Renal cortex interstitium (tissue), 11 donors: ENCODE results near the gene HSPG2. TPM values are rescaled to one million over a fixed set of nuclear protein-coding genes. Genes with fewer than 3 reads are reported as not detected.

ENCODE experiments used
- DNase-seq, 11 donors: peaks; one replicate each; pipeline ENCODE4 v3.0.0-alpha.2; 2013; ENCODE audit warnings: low read depth in 9 of 11, low spot score in 4 of 11; ENCODE audit errors: extremely low read depth in 1 of 11
- polyA plus RNA-seq, 3 donors: library from polyadenylated mRNA; unstranded; fragments of 120-200 nt; gene quantifications; one replicate each; pipeline ENCODE4 v1.2.1, GENCODE V29; 2013; ENCODE audit not compliant: insufficient read length in 3 of 3

Gene HSPG2
- polyA plus RNA-seq, 3 donors: 130 to 200 (median 188) TPM

DNA sequence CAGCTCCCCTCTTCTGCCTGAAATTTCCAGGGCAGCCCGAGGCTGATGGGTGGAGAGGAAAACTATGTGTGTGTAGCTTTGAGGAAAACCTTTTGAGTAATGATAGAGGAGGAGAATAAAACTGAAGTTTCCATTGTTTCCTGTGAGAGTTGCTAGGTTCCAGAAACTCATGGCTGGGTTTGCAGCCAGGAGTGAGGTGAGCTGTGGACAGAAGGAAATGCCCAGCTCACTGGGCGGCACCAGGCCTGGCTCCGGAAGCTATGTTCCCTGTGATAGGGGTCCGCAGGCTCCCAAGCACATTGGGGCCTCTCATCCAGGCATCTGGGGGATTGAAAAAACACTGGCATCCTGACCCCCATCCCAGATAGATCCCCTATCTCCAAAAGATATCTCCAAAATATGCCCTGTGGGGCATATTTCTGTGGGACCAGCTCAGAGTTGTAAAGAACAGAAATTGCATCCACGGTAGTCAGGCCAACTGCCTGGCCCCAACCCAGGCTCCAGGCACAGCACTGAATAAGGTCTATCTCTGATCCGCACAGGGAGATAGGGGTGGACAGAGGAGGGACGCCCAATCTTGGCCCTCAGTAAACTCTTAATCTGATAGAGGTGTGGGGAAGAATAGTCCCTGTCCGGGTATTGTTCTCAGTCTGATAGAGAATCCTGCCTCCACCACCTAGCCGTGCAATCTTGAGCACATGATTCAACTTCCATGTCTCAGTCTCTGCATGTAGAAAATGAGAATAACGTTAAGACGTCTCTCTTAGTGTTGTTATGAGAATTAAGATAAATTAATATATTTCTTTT is 1.8 kb upstream of the HSPG2 start:
- no peak for DNase-seq

DNA sequence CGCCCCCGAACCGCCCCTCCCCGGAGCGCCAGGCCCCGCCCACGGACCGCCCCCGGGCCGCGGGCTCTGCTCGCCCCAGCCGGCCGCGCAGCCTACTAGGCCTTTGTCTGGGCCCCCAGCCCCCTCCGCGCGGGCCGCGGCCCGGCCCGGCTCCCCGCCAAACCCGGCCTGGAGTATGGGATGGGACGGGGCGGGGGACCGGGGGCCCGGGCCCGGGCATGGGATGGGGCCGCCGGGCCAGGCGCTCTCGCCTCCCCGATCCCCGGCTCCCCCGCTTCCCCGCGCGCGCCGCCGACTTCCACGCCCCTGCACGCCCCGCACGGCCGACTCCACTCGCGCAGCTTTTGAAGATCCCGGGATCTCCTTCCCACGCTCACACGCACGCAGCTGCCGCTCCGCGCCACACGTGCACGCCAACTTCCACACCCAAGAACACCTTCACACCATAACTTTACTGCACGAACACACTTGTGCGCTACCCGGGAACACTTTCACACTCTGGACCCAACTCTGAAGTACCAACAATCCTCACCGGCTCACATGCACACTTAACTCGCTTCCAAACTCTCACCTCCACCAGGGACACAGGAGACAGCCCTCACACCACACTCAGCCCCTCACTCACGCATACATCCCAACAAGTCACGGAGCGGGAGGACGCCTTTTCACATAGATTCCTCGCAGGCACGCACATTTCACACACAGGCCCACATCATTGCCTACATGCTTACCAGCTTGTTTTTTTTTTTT is 437 bp upstream of the HSPG2 start:
- DNase-seq: peak in 7 of 11 donors; percentile 61 to 88 (median 83)

DNA sequence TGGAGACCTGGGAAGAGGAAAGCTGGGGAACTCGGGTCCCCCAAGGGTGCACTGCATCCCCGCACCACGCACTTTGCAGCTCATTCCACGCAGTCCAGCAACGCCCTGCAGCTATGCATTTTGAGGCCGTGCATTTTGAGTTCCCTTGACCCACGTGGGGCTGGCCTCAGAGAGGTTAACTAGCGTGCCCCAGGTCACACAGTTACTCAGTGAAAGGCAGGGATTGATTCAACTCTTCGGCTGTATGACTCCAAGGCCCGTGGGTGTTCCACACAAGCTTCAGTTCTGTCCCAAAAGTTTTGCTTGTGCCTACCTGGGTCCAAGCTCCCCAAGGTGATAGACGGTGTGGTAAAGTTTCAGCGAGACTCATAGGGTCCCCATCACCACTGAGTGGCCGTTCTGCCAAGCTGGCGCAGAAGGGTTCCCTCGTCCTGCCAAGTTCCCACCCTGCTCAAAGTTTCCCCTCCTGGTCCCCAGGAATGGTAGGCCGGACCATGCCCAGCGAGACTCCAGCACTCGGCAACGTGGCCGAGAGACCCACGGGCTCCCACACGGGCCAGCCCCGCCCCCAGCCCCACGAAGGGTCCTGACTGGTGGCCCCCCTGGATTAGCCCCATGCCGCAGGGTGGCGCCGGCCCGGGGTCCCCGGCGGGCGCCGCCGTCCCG is 611 bp downstream of the HSPG2 start:
- DNase-seq: no peak

DNA sequence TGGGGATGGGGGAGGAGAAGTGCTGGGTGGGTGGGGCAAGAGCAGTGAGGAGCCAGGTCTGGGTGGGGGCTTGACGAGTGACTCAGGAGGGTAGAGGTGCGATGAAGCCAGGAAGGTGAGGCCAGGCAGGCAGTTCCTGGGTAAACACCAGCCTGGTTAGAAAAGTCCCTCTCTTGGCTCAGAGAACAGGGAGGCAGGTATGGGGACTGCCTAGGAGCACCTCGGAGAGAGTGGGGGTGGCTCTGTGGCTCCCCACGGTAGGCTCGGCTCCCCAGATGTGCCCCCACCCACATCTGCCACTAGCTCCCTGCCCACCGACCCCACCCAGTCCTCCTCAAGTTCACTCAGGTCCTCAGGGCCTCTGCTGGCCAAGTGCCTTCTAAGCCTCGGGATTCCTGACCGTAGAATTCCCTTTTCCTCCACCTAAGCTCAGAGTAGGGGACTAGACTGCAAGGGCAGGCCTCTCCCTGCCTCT is 1.2 kb downstream of the HSPG2 start:
- DNase-seq: no peak

DNA sequence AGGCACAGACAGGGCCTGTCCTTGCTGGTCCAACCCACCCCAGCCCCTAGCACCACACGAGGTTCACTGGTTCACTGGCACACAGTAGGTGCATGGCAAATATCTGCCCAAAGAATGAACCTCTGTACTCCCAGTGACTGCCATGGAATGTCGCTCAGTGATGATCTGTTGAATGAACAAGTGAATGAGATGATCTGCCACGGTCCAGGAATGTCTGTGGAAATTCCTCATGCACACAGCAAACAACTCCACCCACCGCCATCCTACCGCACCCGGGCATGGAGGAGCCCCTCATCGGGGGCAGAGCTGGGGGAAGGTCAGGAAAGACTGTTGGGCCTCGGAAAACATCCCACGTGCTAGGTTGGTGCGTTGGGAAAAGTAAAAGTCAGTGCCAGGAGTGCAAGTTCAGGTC is 1.7 kb downstream of the HSPG2 start:
- no peak for DNase-seq

DNA sequence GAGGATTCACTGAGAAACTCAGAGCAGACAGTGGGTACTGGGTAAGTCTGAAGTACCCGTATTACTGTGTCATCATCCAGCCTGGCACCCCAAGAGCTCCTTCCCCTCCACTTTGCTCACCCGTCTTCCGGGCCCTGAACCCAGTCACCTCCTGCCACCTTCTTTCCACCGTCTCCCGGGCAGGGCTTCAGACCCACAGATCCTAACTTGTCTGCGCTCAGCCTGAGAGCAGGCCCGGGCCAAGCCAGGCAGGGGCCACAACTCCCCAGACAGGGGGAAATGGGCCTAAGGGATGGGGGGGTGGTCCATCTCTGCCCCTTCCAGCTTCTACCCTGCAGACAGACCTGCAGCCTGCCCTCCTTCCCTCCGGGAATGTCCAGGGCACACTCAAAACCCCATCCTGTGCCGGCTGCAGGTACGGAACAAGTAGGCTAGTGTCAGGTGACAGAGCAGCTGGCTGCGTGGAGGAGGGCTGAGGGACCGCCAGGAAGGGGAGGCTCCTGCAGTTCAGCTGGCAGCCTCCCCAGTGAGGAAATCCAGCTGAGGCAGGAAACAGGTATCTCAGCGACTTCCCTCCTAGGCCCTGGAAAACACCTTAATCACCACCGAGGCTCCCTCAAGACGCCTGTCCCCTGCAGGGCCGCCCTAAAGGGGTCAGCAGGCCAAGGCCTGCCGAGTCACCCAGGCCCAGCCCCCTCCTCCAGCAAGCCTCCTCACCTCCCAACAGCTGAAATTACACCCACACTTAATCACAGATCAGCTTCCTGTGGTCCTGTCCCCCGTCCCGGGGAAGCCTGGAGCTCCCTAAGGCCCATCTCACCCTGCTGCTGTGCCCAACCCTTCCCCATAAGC is 3.5 kb downstream of the HSPG2 start:
- peak in 2 of 11 donors; percentile 55 to 57 for DNase-seq

DNA sequence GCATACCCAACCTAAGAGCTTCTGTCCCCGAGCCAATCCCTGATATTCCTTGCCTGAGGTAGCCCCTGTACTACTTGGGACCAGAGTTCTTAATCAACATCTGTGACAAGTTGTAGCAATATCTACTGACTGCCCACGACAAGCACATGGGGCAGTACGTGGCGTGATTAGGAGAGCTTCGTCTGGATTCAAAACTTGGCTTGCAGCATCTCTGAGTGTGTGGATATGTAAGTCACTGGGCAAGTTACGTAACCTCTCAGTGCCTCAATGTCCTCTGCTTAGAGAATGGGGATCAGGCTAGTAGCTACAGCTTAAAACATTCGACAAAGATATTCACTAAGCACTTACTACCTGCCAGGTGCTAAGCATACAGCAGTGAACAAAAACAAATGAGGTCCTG is 5.0 kb downstream of the HSPG2 start:
- no peak for DNase-seq

DNA sequence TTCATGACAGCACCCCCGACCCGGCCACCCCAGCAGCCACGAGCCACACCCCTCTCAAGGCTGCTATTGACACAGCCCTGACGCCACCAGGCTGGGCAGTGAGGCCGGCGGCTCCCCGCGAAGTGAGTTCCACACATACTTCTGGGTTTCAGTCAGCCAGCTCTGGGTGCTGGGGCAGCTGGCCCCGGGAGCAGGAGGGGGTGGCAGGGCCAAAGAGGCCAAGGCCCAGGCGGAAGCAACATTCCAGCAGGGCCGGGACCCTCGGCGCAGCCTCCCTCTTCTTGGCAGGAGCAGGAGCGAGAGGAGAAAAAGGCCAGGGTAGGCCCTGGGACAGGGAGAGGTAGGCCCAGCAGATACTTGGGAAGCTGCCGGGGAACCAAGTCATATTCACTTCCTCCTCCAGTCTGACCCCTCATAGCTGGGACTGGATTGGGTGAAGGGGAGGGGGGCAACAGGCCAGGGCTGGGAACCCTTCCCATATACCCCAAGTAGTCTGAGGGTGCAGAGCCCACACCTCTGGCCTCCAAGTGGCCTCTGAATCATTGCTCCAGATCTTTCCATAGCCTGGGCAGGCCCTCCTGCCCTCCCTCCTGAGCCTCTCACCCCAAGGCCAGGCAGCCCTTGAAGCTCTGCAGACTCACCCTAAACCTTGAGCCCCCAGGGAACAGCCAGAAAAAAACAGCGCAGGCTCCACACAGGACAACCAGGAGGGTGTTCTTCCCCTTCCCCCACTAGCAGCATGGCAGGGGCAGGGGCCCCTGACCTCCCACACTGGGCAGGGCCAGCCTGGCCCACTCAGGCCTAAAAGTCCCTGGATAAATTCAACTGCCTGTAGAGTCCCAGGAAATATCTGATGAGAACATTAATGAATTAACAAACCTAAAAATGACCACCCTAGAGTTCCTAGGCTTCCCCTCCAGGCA is 5.7 kb downstream of the HSPG2 start:
- DNase-seq: no peak

DNA sequence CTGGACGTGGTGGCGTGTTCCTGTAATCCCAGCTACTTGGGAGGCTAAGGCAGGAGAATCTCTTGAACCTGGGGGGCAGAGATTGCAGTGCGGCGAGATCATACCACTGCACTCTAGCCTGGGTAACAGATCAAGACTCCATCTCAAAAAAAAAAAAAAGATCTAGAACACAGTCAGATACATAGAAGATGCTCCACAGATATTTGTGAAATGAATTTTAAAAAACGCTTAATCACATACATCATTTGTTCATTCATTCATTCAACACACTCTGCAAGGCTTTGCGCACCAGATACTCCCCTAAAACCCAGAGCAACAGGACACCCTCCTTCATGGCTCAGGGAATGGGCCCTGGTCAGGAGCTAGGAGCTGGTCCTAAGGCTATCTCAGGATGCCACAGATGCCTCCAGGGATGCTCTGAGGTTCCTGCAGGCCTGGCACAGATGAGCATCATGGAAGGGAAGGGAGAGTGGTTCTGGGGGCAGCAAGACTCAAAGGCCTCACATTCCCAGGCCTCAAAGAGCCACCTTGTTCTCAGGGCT is 6.4 kb downstream of the HSPG2 start:
- DNase-seq: no peak

DNA sequence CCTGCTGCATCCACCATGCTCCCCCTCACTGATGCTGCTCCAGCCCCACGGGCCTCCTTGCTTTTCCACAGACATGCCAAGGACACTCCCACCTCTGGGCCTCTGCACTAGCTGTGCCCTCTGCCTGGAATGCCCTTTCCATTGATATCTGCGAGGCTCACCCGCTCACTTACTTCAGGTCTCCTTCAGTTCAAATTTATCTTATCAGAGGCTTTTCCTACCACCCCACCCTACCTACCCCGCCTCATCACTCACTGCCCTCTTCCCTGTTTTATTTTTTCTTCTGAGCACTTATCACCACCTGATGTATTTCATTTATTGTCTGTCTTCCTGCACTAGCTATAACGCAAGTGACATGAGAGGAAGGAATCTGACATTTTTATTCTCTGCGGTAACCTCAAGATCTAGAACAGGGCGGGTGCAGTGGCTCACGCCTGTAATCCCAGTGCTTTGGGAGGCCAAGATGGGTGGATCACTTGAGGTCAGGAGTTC is 7.0 kb downstream of the HSPG2 start:
- no peak for DNase-seq

DNA sequence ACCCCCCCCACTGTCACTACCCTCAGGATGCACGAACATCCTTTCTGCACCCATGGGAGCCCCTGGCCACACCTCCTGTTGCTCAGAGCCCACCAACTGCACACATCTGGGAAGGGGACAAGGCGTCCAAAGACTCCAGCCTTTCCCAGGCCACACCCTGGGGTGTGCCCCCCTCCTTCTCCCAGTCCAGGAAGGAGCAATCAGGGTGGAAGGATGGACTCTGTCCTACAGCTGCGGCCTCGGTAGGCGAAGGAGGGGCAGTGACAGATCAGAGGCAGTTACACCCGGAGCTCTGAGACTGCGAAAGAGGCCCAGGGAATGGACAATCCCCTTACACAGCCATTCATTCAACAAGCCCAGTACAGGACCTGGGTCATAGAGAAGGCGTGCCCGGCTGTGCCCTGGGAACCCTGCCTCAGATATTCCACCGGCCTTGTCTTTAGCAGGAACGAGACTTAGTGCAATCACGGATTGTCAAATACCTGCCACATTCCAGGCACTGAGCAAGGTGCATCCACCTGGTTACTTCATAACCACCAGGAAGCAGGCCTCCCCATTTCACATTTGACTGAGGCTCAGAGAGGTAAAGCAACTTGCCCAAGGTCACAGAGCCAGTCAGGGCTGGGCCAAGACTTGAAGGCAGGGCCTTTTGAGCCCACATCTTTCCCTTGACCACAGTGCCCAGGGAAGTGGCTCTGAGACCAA is 9.4 kb downstream of the HSPG2 start:
- no peak for DNase-seq

DNA sequence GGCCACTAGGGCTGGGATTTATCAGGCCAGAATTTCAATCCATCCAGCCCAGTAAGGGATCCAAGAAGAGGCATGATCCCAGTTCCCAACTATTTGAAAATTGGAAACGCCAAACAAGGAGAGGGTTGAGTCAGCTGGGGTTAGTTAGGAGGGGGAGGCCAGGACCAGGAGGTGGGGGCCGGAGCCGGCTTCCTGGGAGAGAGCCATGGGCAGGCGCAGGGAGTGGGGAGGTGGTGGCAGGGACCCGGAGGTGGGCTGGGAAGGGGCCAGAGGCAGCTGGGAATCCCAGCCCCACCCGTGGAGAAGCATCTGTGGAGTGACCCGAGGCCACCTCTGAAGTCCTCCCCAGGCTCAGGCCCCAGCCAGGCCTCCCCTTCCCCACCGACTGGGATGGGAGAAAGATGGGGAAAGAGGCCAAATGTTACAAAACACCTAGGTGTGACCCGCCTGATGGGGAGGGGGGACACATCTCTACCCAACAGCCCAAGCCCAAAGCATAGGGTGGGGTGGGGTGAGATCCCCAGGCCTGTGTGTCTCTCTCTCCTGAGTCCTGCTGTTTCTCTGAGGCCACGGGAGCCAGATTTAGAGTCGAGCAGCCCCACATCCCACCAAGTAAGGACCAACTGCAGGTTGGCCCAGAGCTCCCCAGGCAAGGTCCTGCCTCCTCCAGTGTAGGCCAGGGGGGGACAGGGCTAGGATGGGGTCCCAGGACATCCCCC is 10.1 kb downstream of the HSPG2 start:
- DNase-seq: no peak

DNA sequence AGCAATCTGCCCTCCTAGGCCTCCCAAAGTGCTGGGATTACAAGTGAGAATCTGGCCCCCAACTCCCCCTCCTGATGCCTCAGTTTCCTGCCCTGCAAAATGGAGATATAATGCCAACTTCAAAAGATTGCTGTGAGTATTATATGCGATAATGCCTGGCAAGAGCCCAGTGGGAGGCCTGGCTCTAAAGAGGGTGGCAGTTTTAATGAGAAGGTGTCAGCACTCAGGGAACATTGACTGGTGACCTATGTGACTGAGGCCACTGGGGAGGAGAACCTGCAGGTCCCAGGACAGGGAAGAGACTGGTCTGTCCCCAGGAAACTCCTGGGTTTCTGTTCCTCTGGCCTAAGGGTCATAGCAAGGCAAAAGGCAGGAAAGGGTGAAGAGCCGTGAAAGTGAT is 11.0 kb downstream of the HSPG2 start:
- DNase-seq: no peak

DNA sequence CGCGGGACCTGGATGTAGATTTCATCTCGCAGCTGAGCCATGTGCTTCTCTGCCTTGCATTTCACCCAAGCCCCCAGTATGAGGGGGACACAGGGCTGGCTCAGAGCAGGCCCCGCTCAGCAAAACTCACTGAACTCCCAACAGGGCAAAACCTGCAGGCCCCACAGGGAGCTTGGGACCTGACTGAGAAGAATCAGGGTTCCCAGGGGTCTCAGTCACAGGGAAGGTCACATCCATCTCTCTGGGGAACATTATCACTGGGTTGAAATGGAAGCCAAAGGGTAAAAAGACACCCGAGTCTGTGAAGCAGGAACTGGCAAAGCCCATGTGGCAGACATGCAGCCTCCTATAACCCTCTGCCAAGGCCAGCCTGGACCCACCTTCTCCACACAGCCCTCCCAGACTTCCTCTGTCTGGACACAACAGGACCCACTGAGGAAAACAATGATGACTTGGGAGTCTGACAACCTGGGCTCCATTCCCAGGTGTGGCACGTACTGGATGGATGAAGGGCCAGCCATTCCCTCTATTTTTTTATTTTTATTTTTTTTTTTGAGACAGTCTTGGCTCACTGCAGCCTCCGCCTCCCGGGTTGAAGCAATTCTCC is 11.7 kb downstream of the HSPG2 start:
- DNase-seq: no peak

DNA sequence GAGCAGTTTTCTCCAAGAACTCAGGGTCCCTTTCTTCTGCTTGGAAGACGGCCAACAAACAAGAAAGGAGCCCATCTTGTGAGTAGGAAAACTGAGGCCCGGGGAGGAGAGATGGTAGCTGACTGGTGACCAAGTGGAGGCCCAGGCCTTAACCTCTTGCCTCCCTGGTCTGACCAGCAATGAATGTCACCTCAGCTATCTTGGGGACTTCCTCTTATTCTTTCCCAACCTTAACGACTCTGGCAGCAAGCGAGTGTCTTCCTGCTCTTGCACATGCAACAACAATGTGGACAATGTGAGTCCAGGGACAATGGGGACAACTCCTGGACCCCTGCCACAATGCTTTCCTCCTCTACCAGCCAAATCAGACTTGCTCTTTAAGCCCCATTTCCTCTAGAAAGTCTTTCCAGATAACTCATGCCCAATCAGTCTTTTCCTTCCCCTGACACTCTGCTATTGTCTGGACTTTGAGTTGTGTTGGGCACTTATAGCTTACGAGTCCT is 12.6 kb downstream of the HSPG2 start:
- no peak for DNase-seq
